ACC112 (cell line): ENCODE measurements around the gene APBB1IP.
"Not testable (repeated sequence)": the region's sequence is repeated elsewhere in the genome, so short reads cannot be mapped to it uniquely, and the experiment has no call there.

ENCODE experiments used
- H2AFZ ChIP-seq: fragments of 200-600 bp; sonication (generic); one replicate; pipeline ENCODE4 v1.6.0; 2017; ENCODE audit warnings: antibody characterized with exemption, low read length; ENCODE audit not compliant: unreplicated experiment
- H3K27ac ChIP-seq: fragments of 200-600 bp; sonication (generic); 2 replicates; pipeline ENCODE4 v1.5.1; 2014; ENCODE audit warnings: low read depth, mild to moderate bottlenecking, antibody characterized with exemption, low read length, moderate library complexity
- H3K27me3 ChIP-seq: fragments of 200-600 bp; sonication (generic); 2 replicates; pipeline ENCODE4 v1.6.1; 2014; ENCODE audit warnings: mild to moderate bottlenecking, antibody characterized with exemption, low read length, moderate library complexity, mixed read lengths; ENCODE audit not compliant: insufficient read depth
- H3K36me3 ChIP-seq: fragments of 200-600 bp; sonication (generic); 2 replicates; pipeline ENCODE4 v1.6.1; 2016; ENCODE audit warnings: mild to moderate bottlenecking, antibody characterized with exemption, low read length, moderate library complexity, mixed read lengths; ENCODE audit not compliant: insufficient read depth
- H3K4me1 ChIP-seq: fragments of 200-600 bp; sonication (generic); one replicate; pipeline ENCODE4 v1.6.1; 2016; ENCODE audit warnings: low read length, mixed read lengths; ENCODE audit not compliant: insufficient read depth, unreplicated experiment, control insufficient read depth
- H3K4me3 ChIP-seq: fragments of 200-600 bp; sonication (generic); 2 replicates; pipeline ENCODE4 v1.5.1; 2014; ENCODE audit warnings: mild to moderate bottlenecking, low read depth, low read length
- H3K79me2 ChIP-seq: fragments of 200-600 bp; sonication (generic); one replicate; pipeline ENCODE4 v1.6.0; 2016; ENCODE audit warnings: low read length; ENCODE audit not compliant: control insufficient read depth, unreplicated experiment, insufficient read depth

APBB1IP gene

DNA sequence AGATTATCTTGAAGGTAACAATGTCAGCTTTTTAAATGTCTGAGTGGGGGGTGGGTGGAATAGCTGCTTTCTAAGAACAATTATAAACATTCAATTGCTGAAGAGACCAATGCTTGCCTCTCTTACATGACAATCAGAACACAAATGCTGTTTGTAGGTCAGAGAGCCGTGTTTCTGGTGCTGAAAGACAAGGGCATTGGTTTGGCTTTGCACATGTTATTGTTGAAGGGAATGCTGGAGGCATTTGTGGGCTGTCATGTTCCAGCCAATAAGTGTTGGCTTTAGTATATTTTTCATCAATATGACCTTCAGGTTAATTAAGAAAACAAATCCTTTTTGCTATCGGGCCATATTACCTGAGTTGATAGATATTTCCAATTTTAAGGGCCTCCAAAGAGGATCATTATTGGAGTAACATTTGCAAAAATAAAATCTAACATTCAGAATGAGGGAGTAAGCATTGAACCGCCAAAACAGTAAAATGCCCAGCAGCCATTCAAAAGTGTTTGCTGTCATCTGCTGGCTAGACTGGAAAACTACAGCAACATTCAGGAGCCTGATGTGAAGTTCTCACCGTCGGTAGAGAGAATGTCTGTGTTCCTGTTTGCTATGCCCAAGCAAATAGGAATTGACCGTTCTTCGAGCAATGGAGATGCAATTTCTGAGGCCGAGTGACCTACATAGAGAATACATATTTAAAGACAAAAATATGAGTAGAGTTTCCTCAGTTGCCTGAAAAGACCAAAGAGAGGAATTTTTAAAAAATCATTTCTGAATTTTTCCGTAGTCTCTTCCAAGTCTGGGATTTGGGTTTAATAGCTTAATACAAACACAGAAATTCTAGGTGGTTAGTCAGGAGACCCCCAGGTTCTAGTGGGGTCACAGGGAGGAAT is 118.9 kb downstream of the APBB1IP start:
- H2AFZ ChIP-seq = peak overlapping the region; percentile 71
- H3K36me3 ChIP-seq = no peaks in the 10 kb centered on the region
- peak overlapping the region; percentile 44; the same call in 1 of the 2 replicates for H3K27ac ChIP-seq
- H3K27me3 ChIP-seq = no peaks in the 10 kb centered on the region; the same call in 1 of the 2 replicates
- H3K4me3 ChIP-seq = peak overlapping the region; percentile 65
- no peaks in the 10 kb centered on the region for H3K79me2 ChIP-seq
- peaks cover 16% of the 10 kb centered on the region for H3K4me1 ChIP-seq

DNA sequence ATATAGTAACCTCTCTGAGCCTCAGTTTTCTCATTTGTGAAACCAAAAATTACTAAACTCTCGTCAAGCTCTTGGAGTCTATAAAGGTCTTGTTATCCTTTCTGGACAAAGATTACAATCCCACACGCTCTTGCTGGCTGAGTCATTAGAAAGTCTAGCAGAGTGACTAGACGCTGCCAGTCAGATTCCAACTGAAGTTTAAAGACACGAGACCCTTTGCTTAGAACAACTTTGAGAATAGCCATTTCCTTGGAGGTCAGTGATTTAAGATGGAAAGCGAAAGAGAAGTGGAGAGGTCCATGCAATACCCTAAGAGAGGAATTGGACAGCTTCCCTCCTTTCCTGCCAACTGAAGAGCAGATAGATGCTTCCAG is 119.5 kb downstream of the APBB1IP start:
- no peaks in the 10 kb centered on the region for H3K36me3 ChIP-seq

DNA sequence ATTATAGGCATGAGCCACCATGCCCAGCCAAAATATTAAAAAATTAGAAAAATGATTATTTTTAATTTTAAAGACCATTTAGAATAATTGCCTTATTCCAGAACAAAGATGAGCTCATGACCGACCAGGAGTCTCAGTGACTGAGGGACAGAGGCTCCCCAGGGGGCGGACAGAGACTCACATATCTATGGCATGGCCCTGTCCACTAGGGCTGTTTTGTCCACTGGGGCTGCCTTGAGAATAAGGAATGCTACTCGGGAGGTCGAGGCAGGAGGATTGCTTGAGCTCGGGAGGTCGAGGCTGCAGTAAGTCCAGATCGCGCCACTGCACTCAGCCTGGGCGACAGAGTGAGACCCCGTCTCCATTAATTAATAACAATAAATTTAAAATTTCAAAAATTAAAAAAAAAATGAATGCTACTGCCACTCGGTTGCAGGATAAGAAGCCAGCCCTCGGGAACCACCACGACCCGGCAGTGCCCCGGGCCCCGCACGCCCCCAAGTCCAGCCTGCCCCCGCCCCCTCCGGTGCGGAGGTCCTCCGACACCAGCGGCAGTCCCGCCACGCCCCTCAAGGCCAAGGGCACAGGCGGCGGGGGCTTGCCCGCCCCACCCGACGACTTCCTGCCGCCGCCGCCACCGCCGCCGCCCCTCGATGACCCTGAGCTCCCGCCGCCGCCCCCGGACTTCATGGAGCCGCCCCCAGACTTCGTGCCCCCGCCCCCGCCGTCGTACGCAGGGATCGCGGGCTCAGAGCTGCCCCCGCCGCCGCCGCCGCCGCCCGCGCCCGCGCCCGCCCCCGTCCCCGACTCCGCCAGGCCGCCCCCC is 128.6 kb downstream of the APBB1IP start:
- Histone ChIP-seq H3K4me3 (no peak overlapping the region), H3K27ac (no peak overlapping the region), H3K36me3 (no peaks in the 10 kb centered on the region), H3K27me3 (peaks cover 46% of the 10 kb centered on the region), H2AFZ (no peak overlapping the region), H3K4me1 (no peaks in the 10 kb centered on the region), H3K79me2 (no peaks in the 10 kb centered on the region)

More for the DNA sequence above, 119.5 kb downstream of the APBB1IP start:
- H3K4me1 ChIP-seq = peaks cover 16% of the 10 kb centered on the region
- peak overlapping the region; percentile 71 for H2AFZ ChIP-seq
- H3K27ac ChIP-seq = peak overlapping the region; percentile 44; the same call in 1 of the 2 replicates
- H3K79me2 ChIP-seq = no peaks in the 10 kb centered on the region
- H3K4me3 ChIP-seq = peak overlapping the region; percentile 65
- H3K27me3 ChIP-seq = no peaks in the 10 kb centered on the region; the same call in 1 of the 2 replicates

DNA sequence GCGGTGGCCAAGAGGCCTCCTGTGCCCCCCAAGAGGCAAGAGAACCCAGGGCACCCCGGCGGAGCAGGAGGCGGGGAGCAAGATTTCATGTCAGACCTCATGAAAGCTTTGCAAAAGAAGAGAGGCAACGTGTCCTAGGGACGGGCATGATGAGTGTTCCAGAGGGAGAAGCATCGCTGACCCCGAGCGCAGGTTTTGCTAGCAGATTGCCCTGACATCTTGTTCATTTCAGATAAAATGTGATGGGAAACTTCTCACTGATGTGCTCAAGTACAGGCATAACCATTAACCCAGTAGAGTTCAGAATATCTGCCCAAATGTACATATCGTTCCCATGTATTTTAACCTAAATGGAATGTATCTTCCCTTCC is 129.2 kb downstream of the APBB1IP start:
- Histone ChIP-seq H3K4me3 (no peak overlapping the region; the same call in 1 of the 2 replicates), H3K36me3 (no peaks in the 10 kb centered on the region), H3K4me1 (no peaks in the 10 kb centered on the region), H3K79me2 (no peaks in the 10 kb centered on the region), H3K27me3 (peaks cover 46% of the 10 kb centered on the region), H2AFZ (no peak overlapping the region), H3K27ac (no peak overlapping the region)

DNA sequence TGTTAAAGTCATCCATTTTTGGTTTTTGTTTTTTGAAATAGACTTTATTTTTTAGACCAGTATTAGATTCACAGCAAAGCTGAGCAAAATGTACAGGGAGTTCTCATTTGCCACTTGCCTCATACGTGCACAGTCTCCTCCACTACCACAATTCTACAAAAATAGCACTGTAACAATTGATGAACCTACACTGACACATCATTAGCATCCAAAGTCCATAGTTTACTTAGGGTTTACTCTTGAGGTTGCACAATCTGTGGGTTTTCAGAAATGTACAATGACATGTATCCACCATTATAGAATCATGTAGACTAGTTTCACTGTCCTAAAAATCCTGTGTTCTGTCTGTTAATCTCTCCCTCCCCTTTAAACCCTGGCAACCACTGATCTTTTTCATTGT is 133.5 kb downstream of the APBB1IP start:
- no peaks in the 10 kb centered on the region for H3K4me1 ChIP-seq
- no peak overlapping the region for H3K27ac ChIP-seq
- no peaks in the 10 kb centered on the region for H3K79me2 ChIP-seq
- H2AFZ ChIP-seq = no peak overlapping the region
- no peak overlapping the region for H3K4me3 ChIP-seq
- H3K36me3 ChIP-seq = no peaks in the 10 kb centered on the region
- H3K27me3 ChIP-seq = peaks cover 34% of the 10 kb centered on the region

DNA sequence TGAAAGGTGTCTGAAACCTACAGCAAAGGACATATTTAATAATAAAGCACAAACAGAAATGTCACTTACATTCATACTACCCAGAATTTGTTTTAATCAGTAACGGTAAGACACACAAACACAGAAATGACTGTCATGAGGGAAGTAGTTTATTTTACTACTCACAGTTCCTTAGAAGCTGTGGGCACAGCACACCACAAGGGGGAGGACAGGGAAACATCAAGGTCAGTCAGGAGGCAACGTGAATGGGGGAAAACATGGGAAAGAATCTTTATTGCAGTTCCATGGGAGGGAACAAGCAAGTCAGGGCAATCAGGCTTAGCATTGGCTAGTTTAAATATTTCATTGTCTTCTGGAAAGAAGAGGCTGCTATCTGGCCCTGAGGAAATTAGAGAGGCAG is 135.5 kb downstream of the APBB1IP start:
- H3K79me2 ChIP-seq = no peaks in the 10 kb centered on the region

DNA sequence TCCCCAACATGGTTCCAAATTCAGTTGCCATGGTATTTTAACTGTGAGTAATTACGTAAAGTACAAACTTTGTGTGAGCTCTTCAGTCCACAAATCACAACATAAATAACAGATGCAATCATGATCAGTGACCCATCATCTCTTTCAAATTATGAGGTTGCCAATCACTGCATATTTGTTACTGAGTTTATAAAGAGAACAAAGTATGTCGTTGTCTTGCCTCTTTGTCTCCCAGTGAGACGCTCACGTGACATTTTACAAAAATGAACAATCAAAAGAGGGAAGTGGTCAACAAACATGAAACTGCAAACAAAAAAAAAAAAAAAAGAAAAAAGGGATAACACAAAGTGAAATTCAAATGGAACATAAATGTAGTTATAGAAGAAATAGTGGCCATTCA is 136.6 kb downstream of the APBB1IP start:
- no peak overlapping the region for H3K27ac ChIP-seq
- H3K36me3 ChIP-seq = no peaks in the 10 kb centered on the region
- no peak overlapping the region for H2AFZ ChIP-seq
- H3K4me3 ChIP-seq = no peak overlapping the region
- H3K79me2 ChIP-seq = no peaks in the 10 kb centered on the region
- H3K27me3 ChIP-seq = peaks cover 11% of the 10 kb centered on the region; the same call in 1 of the 2 replicates
- H3K4me1 ChIP-seq = no peaks in the 10 kb centered on the region

More for the DNA sequence above, 135.5 kb downstream of the APBB1IP start:
- Histone ChIP-seq H3K27ac (no peak overlapping the region), H3K4me1 (no peaks in the 10 kb centered on the region), H3K4me3 (no peak overlapping the region), H3K27me3 (peaks cover 19% of the 10 kb centered on the region), H3K36me3 (no peaks in the 10 kb centered on the region), H2AFZ (no peak overlapping the region)

DNA sequence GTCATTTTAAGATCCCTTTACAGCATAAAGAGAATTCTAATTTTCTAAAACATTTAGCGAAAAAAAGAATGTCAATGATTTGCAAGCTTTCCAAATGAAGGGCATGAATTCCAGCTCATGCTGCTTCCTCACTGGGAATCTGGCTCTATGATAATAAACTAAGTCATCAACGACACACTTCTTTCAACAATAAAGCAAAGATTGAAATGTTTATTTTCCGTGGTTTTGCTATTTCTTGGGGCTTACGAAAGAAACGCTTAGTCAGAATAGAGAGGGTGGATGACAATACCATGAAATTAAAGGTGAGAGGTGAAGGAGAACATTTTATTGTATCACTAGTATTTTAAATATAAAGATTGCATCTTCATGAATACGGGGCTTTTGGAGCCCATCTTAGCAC is 140.2 kb downstream of the APBB1IP start:
- H3K4me3 ChIP-seq, H3K27ac ChIP-seq, H3K27me3 ChIP-seq, H2AFZ ChIP-seq, H3K79me2 ChIP-seq, H3K36me3 ChIP-seq, H3K4me1 ChIP-seq: not testable (repeated sequence)

DNA sequence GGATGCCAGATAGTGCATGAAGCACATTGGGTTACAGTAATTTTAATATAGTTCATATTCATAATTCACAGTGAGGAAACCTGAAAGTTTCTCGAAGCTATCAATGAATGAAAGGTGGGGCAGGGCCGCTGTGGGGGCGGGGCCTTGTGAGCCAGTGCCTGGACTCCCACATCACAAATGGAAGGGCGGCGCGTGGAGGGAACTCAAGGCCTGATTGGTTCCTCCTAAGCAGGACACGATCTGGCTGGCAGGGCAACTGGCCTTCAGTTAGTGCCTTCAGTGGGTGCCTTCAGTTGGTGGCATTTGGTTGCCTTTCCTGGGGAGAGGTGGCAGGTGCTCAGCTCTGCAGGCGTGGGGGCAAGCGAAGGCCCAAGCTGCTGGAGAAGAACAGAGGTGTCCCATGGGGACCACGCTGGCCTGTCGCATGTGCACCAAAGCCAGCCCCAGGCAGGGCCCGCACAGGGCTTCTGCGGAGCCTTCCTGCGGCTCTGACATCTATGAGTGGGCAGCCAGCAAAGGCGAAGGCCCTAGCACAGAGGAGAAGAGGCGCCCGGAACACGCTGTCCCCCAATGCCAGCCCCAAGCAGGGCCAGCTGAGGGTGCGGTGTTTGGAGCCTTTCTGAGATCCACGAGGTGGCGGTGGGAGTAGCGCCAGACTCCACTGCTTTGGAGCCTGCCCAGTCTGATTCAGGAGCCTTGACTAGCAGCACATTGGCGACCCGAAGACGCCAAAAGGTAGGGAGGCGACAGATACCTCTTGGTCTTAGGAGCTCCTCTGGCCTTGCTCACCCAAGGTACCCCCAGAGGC is 141.3 kb downstream of the APBB1IP start:
- Histone ChIP-seq H3K4me3 (no peak overlapping the region), H2AFZ (no peak overlapping the region)

DNA sequence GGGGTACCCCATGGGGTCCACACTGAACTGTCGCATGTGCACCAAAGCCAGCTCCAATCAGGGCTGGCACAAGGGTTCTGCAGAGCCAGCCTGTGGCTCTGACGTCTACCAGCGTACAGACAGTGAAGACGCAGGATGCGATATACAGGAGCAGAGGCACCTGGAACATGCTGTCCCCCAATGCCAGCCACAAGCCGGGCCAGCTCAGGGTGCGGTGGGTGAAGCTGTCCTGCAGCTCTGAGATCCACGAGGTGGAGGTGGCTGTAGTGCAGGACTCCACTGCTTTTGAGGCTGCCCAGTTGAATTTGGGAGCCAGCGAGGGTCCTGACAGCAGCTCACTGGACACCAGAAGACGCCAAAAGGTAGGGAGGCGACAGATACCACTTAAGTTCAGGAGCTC is 148.1 kb downstream of the APBB1IP start:
- Histone ChIP-seq H2AFZ (no peak overlapping the region), H3K27me3 (peaks cover 4% of the 10 kb centered on the region; the same call in 1 of the 2 replicates), H3K27ac (no peak overlapping the region), H3K4me1 (no peaks in the 10 kb centered on the region), H3K36me3 (no peaks in the 10 kb centered on the region), H3K4me3 (no peak overlapping the region), H3K79me2 (no peaks in the 10 kb centered on the region)

More for the DNA sequence above, 141.3 kb downstream of the APBB1IP start:
- H3K27me3 ChIP-seq = no peaks in the 10 kb centered on the region; the same call in 1 of the 2 replicates
- H3K79me2 ChIP-seq = no peaks in the 10 kb centered on the region
- no peak overlapping the region for H3K27ac ChIP-seq
- no peaks in the 10 kb centered on the region for H3K4me1 ChIP-seq
- H3K36me3 ChIP-seq = no peaks in the 10 kb centered on the region
